GM19193 (cell line): Measurements from ENCODE around the gene MIOS.

ENCODE experiments used
- POLR2A ChIP-seq: IDR thresholded peaks from 4 replicates; pipeline ENCODE4 v1.6.1; 2011; ENCODE audit not compliant: insufficient read depth, insufficient read length; ENCODE audit errors: extremely low read depth

The MIOS gene

DNA sequence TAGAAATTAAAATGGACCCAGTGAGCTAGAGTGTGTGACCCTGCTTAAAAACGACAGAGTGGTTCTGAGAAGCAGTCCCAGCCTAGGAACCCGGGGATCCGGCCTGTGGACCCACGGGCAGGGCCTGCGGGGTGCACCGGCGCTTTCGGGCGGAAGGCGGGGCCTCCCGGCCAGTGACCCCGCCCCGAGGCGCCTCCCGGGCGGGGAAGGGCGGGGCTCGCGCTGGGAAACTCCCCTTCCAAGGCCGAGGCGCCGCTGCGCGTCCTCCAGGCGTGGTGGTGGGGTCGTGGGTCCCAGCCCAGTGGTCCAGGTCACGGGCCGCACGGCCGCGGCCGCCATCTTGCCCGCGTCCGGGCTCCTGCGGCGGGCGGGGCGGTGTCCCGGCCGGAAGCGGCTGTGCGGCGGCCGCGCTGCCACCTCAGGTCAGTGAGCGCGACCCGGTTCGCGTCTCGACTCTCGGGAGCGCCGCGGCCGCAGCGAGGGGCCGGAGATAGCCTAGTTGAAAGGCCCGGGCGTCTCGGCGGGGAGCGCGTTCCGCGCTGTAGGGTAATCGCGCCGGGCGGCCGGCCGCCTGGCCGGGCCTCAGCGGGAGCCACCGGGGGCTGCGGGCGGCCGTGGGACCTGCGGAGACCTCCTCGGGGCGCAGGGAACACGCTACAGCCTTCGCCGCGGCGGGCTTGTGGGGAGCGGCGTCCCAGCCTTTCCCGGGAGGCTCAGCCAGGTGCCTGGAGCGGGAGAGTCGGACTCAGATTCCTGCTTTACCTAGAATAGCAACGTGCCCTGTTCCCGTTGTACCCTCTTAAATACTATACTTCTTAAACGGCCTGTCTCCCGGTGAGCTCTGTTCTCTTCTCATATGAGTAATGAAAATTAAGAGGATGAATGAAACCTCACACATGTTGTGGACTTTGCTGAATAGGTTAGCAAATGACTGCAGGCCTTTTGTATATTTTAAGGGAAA, at the start of gene MIOS:
TSS of gene MIOS (plus strand) at position 234 of the 961 bp plus-strand sequence. CDS start 5,592 bp downstream, outside the sequence.
- TF ChIP-seq POLR2A: peak; percentile 86

- no peak for TF ChIP-seq POLR2A
These were observed 48.9 kb upstream of the MIOS start for GRCh38 chr7:7517754-7518153.

- TF ChIP-seq POLR2A: no peak
These were observed 47.6 kb upstream of the MIOS start for GRCh38 chr7:7519056-7519455.

- TF ChIP-seq POLR2A: no peak
These were observed 47.2 kb upstream of the MIOS start for GRCh38 chr7:7519528-7519927.

DNA sequence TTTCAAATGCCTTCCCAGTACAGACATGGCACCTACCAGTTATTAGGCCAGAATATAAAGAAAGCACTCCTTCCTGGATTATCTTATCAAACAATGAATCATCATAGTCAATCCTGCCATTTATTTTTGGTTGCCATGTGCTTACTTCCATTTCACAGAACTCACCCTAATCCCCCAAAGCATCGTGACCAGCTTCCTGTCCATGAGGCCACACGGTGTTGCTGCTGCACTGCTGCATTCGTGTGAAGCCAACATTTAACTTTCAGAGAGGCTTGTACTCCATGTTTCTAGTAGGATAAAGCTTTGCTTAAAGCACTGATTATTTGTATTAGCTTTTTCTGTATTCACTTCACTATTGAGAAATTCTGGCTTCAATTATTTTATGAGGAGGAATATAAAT, 45.4 kb upstream of the MIOS start:
- no peak for TF ChIP-seq POLR2A

DNA sequence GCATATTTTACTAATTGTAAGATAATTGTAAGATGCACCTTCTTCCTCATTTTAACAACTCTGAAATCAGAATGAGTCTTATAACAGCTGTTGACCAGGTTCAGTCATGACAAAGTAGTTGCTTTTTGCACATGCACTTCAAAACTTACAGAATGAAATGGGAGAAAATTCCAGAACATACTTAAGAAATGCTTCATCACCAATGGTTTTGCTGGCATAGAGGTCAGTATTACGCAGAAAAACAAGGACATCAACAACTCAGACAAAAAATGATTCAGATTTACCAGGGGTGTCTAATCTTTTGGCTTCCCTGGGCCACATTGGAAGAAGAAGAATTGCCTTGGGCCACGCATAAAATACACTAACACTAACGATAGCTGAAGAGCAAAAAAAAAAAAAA, 44.3 kb upstream of the MIOS start:
- no peak for TF ChIP-seq POLR2A

GRCh38 chr7:7524121-7524520, 42.6 kb upstream of the MIOS start:
- TF ChIP-seq POLR2A: no peak

- TF ChIP-seq POLR2A: no peak
These were observed 40.7 kb upstream of the MIOS start for GRCh38 chr7:7526006-7526405.

- no peak for TF ChIP-seq POLR2A
These were observed 39.6 kb upstream of the MIOS start for GRCh38 chr7:7527047-7527446.

DNA sequence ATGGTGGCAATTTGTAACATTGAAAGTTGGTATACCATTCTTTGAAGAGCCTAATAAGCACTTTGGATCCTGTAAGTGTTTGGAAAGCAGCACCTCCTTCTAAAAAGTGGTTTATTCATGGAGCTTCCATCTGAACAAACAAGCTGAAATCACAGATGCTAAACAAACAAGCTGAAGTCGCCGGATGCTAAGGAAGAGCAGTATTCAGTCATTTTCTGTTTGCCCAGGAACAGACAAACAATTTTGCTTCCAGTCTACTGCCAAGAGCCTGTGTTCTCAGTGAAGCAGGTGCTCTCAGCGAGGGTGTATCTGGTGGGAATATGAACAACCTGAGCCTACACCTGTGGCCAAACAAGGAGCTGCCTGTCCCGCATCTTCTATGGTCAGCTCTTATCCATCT, 37.4 kb upstream of the MIOS start:
- no peak for TF ChIP-seq POLR2A

DNA sequence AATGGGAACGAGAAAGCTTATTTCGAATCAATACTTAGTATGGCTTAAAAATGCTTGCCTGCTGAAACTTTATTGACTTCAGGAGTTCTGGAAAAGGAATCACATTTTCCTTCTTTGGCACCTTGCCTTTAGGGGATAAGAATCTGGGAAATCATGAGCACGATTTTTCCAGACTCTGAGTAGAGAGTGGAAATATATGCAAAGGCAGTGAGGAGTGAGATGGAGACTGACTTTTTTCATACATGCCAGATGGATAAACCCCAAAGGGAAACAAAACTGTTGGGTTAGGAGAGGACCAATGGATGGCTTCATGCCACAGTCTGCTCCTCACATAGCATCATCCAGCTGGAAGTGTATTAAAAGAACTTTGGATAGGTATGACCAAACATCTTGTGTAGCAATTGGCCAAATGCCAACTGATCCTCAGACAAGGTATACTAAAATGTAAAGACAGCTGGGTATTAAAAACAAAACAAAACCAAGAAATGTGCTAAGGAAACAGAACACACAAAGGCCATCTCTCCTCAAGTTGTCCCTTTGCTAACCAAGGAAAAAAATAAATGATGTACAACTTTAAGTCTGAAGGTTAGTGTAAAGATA, 32.8 kb upstream of the MIOS start:
- no peak for TF ChIP-seq POLR2A

DNA sequence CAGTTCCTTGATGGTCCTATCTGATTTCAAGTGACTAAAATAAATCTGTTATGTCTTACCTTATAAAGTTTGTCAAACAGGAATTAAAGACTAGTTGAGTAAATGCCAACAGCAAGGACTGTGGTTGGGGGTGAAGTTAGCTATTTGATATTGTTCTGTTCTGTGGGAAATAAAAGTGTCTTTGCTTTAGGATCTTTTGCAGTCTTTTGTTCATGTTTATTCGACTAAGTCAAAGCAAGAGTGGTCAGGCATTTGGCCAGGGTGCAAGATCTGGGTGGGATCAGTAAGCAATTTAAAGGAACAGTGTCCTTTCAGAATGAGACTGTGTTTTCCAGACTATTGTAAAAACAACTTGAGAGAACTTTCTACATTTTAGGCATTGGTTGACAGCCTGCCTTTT, 31.0 kb upstream of the MIOS start, which contains the start of gene COL28A1:
TSS of gene COL28A1 (minus strand) at position 183 of the 400 bp plus-strand sequence. CDS start 2,998 bp downstream, outside the sequence.
- TF ChIP-seq POLR2A: no peak

DNA sequence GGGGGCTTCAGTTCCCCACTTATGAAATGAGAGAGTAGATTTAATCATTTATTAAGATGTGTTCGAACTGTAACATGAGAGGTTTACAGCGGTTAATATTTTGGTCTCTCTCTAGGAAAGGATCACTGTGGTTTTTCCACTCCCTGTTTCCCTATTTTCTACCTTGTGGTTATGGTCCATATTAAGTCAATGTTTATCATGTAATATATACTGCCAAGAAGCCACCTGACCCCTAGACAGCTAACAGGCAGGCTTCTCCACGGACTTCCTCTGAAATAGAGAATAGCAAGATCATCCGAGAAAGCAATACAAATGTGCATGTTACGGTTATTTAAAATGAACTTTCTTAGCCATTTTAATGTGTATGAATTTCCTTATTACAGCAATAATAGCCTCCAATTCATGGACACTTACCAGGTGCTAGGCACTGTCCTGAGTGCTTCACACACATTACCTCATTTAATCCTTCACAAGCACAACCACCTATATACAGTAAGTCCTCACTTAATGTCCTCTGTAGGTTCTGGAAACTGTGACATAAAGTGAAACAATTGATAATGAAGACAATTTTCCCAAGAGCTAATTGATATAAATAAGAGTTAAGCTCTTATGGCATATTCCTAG, 30.2 kb upstream of the MIOS start:
- no peak for TF ChIP-seq POLR2A

- no peak for TF ChIP-seq POLR2A
These were observed 29.0 kb upstream of the MIOS start for GRCh38 chr7:7537711-7538110.

- TF ChIP-seq POLR2A: no peak
These were observed 27.5 kb upstream of the MIOS start for GRCh38 chr7:7539152-7539551.

- no peak for TF ChIP-seq POLR2A
These were observed 27.0 kb upstream of the MIOS start for GRCh38 chr7:7539711-7540110.

DNA sequence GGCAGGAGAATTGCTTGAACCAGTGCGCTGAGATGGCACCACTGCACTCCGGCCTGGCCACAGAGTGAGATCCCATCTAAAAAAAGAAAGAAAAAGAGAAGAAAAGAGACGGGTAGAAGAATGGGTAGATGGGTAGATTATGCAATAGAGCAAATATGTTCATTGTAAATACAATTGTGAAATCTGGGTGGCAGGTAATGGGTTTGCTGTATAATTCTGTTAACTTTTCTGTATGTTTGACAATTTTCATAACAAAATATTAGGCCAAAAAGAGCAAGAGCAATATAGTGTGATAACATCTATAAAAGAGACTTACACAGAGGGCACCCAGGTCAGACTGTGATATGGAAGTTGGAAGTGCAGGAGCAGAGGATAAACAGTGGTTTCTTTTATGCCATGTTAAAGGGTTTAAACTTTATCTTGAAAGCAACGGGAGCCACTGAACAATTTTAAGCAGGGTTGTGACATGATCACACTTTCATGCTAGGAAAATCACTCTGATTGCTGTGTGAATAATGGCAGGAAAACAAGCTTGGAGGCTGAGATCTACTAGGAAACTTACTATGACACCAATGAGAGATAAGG, 24.3 kb upstream of the MIOS start:
- TF ChIP-seq POLR2A: no peak
